Measurements from ENCODE around the gene CCDC40. TPM values are rescaled to one million over a fixed set of nuclear protein-coding genes. Genes with fewer than 3 reads are reported as not detected.

Gene CCDC40
- total RNA-seq, 2 donors from 2014 or later, result 1.2 to 3.6 TPM

DNA sequence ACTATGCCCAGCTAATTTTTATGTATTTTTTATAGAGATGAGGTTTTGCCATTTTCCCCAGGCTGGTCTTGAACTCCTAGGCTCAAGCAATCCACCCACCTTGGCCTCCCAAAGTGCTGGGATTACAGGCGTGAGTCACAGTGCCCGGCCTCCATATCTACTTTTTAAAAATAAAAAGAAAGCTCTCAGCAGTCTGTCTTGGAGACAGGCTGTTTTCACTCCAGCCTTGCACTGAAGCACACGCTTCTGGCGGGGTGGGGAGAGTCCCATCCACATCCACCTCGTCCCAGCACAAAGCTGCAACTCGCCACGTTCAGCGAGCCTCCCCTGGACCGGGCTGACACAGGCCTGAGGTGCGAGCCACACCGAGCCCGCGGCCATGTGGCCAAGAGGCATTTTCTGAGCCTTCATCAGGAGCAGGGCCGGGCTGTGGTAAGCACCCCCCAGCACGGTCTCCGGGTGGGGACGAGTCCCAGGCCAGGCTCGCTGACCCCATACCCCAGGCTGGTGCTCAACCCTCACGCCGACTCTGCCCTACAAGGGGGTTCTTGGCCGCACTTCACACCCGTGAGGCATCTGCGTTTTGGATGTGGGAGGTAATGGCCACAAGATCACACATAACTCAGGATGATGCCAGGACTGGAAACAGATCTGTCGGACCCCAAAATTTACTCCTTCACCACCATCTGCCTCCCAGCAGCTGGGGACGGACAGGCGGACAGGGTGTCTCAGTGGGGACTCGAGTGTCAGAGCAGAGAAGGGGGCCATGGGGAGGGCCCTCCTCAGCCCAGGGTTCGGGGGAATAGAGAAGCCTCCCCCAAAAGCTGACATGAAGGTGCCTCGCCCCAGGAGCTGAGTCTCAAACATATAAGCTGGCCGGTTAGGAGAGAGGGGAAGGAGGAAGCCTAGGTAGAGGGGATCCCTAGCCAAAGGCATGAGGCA is 29.4 kb upstream of the CCDC40 start:
- no peak overlapping the region for H3K4me3 ChIP-seq
- H3K4me1 ChIP-seq, result peaks cover 11% of the 10 kb centered on the region
- TF ChIP-seq, protein P1, sequence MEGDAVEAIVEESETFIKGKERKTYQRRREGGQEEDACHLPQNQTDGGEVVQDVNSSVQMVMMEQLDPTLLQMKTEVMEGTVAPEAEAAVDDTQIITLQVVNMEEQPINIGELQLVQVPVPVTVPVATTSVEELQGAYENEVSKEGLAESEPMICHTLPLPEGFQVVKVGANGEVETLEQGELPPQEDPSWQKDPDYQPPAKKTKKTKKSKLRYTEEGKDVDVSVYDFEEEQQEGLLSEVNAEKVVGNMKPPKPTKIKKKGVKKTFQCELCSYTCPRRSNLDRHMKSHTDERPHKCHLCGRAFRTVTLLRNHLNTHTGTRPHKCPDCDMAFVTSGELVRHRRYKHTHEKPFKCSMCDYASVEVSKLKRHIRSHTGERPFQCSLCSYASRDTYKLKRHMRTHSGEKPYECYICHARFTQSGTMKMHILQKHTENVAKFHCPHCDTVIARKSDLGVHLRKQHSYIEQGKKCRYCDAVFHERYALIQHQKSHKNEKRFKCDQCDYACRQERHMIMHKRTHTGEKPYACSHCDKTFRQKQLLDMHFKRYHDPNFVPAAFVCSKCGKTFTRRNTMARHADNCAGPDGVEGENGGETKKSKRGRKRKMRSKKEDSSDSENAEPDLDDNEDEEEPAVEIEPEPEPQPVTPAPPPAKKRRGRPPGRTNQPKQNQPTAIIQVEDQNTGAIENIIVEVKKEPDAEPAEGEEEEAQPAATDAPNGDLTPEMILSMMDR (IDR thresholded peaks at IDR 0.05), result no peak
- no peaks in the 10 kb centered on the region for H3K36me3 ChIP-seq
- intact Hi-C loops (cut with DNase I), result loop anchor here (5.0 kb wide), 1 partner anchor 75 kb away; no protein-coding TSS in a partner anchor
- no peaks in the 10 kb centered on the region for H3K9me3 ChIP-seq
- DNase-seq, result no peak
- H3K27me3 ChIP-seq, result no peaks in the 10 kb centered on the region
- H3K27ac ChIP-seq, result no peak overlapping the region
- H3K9ac ChIP-seq (ENCODE audit: low read depth in 2 of 2, low read length in 2 of 2), result no peak overlapping the region

DNA sequence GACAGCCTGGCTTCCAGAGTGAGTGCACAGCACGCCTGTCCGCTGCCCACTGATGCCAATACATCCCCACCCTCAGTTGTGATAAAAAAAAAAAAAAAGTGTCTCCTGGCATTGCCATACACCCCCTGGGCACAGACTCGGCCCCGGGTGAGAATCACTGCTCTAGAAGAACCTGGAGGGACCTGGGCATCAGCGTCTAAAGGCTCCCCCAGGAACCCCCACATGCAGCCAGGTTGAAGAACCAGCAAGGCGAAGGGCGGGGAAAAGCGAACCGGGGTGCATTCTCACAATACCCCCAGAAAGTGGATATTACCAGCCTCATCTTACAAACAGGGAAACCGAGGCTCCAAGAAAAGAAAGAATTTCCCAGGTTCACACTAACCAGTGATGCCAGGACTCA is 28.5 kb upstream of the CCDC40 start:
- Histone ChIP-seq H3K4me1 (peaks cover 6% of the 10 kb centered on the region), H3K9ac (ENCODE audit: low read depth in 2 of 2, low read length in 2 of 2) (no peak overlapping the region), H3K4me3 (no peak overlapping the region), H3K36me3 (peaks cover 4% of the 10 kb centered on the region), H3K27me3 (no peaks in the 10 kb centered on the region), H3K27ac (no peak overlapping the region), H3K9me3 (no peaks in the 10 kb centered on the region)
- intact Hi-C loops (cut with DNase I), result loop anchor here (5.0 kb wide), 1 partner anchor 74 kb away; no protein-coding TSS in a partner anchor
- TF ChIP-seq, protein P1 (IDR thresholded peaks at IDR 0.05), result no peak
- DNase-seq, result no peak

DNA sequence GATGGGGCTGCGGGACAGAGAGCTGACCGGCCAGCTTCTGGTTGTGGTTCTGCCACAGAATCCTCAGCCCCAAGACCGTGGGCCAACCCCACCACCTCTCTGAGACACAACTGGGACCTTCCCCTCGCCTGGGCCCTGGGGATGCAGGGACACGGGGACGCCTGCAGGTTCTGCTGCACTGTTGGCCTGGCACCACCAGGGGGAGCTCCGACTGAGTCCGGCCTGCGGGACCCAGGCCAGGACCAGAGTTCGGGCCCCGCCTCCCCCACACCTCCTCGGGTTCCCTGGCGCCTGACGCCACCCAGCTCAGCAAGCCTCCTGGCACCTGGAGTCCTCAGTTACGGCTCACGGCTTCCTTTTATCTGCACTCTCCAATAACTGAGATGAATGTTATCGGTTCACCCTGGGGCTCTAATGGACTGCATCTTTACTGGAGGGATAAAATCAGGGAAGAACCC is 28.0 kb upstream of the CCDC40 start:
- no peak overlapping the region for H3K27ac ChIP-seq
- no peak overlapping the region for H3K4me3 ChIP-seq
- H3K36me3 ChIP-seq, result peaks cover 6% of the 10 kb centered on the region
- intact Hi-C loops (cut with DNase I), result loop anchor here (5.0 kb wide), 1 partner anchor 74 kb away; no protein-coding TSS in a partner anchor
- H3K9me3 ChIP-seq, result no peaks in the 10 kb centered on the region
- no peak overlapping the region for H3K9ac ChIP-seq (ENCODE audit: low read depth in 2 of 2, low read length in 2 of 2)
- TF ChIP-seq, protein P1 (IDR thresholded peaks at IDR 0.05), result peak; percentile 98
- no peaks in the 10 kb centered on the region for H3K27me3 ChIP-seq
- H3K4me1 ChIP-seq, result peaks cover 4% of the 10 kb centered on the region
- peak; percentile 88 for DNase-seq

DNA sequence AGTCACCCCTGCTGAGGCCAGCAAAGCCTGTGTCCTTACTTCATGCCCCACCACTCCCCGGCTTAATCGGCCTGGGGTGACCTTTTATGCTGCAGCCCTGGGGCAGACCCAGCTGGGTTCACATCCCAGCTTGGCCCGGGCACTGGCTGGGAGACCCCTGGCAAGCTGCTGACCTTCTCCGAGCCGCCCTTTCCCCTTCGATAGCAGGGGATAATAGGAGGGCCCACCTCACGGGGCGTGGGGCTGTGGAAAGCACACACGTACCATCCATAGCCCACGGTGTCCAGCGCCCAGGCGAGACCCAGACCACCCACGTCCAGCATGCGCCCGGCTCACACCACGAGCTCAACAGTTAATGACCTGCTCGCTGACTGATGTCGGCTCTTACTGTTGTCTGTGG is 27.6 kb upstream of the CCDC40 start:
- H3K27me3 ChIP-seq, result no peaks in the 10 kb centered on the region
- H3K4me3 ChIP-seq, result no peak overlapping the region
- TF ChIP-seq, protein P1 (IDR thresholded peaks at IDR 0.05), result no peak
- H3K27ac ChIP-seq, result no peak overlapping the region
- no peak for DNase-seq
- intact Hi-C loops (cut with DNase I), result loop anchor here (5.0 kb wide), 1 partner anchor 73 kb away; no protein-coding TSS in a partner anchor
- H3K36me3 ChIP-seq, result peaks cover 6% of the 10 kb centered on the region
- H3K9ac ChIP-seq (ENCODE audit: low read depth in 2 of 2, low read length in 2 of 2), result no peak overlapping the region
- no peaks in the 10 kb centered on the region for H3K9me3 ChIP-seq
- H3K4me1 ChIP-seq, result peaks cover 4% of the 10 kb centered on the region

DNA sequence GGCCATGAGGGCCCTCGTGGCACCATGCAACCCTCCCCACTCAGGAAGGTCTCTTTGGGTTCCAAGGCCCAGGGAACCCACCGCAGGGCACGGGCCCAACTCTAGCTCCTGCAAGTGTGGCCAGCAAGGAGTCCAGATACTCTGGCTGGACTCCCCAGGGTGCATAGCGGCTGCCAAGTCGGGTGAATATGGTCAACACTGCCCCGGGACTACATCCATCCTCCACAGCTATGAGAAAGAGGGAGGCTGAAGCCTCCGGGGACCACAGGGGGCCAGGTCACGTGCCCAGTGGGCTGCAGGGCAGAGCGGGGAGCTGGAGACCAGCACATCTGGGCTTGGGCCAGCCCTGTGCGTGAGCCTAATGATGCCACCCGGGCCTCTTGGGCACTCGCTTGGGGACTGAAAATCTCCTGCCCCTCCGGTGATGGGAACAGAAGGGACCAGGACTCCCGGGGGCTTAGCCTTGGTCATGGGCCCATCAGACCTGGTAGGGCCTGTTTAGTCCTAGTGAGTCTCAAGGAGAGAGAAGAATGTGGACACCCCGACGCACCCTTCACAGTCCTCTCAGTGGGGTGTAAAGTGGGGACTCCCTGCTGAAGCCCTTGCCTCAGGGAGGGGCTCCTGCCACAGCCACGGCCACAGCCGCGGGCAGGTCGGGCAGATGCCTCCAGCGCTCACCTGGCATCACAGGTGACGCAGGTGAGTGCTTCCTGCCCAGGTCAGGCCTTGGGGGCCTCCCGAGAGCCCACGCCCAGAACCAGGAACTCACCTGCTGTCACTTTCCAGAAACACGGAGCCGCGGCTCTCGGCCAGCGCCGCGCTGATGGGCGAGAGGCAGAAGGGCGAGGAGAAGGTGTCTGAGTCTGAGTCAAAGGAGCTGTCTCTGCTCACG is 26.8 kb upstream of the CCDC40 start:
- no peak for DNase-seq
- no peak overlapping the region for H3K4me3 ChIP-seq
- no peaks in the 10 kb centered on the region for H3K27me3 ChIP-seq
- peaks cover 4% of the 10 kb centered on the region for H3K4me1 ChIP-seq
- intact Hi-C loops (cut with DNase I), result loop anchor here (5.0 kb wide), 1 partner anchor 73 kb away; no protein-coding TSS in a partner anchor
- H3K9ac ChIP-seq (ENCODE audit: low read depth in 2 of 2, low read length in 2 of 2), result no peak overlapping the region
- no peak overlapping the region for H3K27ac ChIP-seq
- H3K36me3 ChIP-seq, result peaks cover 6% of the 10 kb centered on the region
- TF ChIP-seq, protein P1 (IDR thresholded peaks at IDR 0.05), result no peak
- no peaks in the 10 kb centered on the region for H3K9me3 ChIP-seq
